IPS-18a (cell line): ENCODE results near the gene SAP25.

Source experiments
- H3K27ac ChIP-seq: one replicate; pipeline ENCODE4 v1.5.1; 2013; ENCODE audit warnings: low read length
- H3K27me3 ChIP-seq: one replicate; pipeline ENCODE4 v1.6.1; 2013; ENCODE audit warnings: mild to moderate bottlenecking, low read length; ENCODE audit not compliant: control insufficient read depth, insufficient read depth
- H3K36me3 ChIP-seq: one replicate; pipeline ENCODE4 v1.6.1; 2013; ENCODE audit warnings: low read depth, low read length; ENCODE audit not compliant: control insufficient read depth
- H3K4me1 ChIP-seq: one replicate; pipeline ENCODE4 v1.6.1; 2013; ENCODE audit warnings: low read depth, low read length; ENCODE audit not compliant: control insufficient read depth
- H3K4me3 ChIP-seq: one replicate; pipeline ENCODE4 v1.5.1; 2013; ENCODE audit warnings: low read length
- H3K9ac ChIP-seq: one replicate; pipeline ENCODE4 v1.6.1; 2013; ENCODE audit warnings: mild to moderate bottlenecking, low read length, moderate library complexity
- H3K9me3 ChIP-seq: one replicate; pipeline ENCODE4 v1.6.1; 2013; ENCODE audit warnings: low read depth, low read length; ENCODE audit not compliant: control insufficient read depth

The SAP25 gene

DNA sequence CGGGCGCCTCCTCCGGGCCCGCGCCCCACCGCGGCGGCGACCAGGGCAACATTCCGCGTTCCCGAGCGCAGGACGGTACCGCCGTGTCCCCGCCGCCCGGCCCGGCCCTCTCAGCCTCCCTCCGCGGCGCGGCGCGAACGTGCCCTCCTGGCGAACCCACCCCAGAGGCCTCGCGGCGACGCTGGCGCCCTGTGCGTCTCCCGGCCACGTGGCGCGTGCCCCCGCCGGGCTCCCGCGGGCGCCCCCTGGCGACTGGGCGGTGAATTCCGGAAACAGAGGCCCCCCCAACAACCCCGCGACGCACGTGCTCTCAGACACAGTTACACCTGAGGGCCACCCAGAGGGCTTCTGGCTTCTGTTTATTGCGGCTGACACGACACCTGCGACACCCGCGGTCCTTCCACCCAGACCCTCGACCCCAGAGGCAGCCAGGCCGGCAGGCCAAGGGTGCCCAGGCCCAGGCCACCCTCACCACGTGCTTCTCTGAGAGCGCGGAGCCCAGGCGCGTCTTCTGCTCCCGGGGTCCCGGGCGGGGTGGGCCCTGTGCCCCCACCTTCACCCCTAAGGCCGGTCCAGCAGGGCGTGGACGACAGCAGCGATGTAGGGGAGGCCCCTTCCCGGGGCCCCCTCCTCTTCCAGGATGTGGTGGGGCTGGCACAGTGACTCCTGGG, at the start of gene SAP25:
SAP25 (minus strand) TSS at position 210 of the 671 bp plus-strand sequence; CDS start at position 52, 158 bp downstream.
- H3K27ac ChIP-seq: no peak within 1 kb of the TSS
- H3K36me3 ChIP-seq: peaks cover 5% of the 10 kb centered on the region
- H3K4me1 ChIP-seq: peaks cover 24% of the 10 kb centered on the region
- H3K9me3 ChIP-seq: no peaks in the 10 kb centered on the region
- H3K9ac ChIP-seq: no peak within 1 kb of the TSS
- H3K27me3 ChIP-seq: peaks cover 9% of the 10 kb centered on the region
- no peak within 1 kb of the TSS for H3K4me3 ChIP-seq

DNA sequence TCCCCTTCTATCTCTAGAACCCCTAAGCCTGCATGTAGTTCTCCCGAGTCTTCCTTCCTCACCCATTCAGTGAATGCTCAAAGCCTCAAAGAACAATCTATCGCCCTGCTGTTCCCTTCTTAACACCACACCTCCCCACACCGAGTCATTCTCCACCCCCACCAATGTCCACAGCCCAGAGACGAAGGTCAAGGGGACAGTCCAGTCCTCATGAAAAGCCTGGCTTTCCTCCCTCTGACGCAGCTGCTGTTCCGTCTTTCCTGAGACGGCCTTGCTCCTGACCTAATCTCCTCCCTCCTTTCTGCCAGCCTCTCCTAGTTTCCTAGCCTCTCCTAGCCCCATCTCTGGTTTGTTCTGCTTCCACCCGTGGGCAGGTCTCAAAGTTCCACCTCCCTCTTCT, 47.9 kb upstream of the SAP25 start:
- Histone ChIP-seq H3K4me1 (no peaks in the 10 kb centered on the region), H3K9ac (no peak overlapping the region), H3K27me3 (peaks cover 9% of the 10 kb centered on the region), H3K27ac (no peak overlapping the region), H3K36me3 (no peaks in the 10 kb centered on the region), H3K9me3 (no peaks in the 10 kb centered on the region), H3K4me3 (no peak overlapping the region)

DNA sequence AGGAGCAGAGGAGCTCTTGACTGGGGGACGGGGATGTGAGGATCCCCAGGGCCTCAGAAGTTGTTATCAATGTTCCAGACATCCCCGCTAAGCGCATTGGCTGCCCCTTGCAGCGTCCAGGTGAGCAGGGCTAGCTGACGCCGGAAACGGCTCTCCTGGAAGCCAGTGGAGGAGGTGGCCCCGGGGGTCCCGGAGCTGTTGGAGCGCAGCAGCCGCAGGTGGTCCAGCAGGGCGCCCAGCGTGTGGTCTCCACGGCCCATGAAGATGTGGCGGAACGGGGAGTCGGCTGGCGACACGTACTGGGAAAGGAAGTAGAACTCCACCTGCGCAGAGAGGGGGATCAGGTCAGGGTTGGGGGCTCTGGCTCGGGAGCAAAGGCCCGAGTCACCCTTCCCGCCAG, 47.1 kb upstream of the SAP25 start:
- no peaks in the 10 kb centered on the region for H3K36me3 ChIP-seq
- H3K27ac ChIP-seq: no peak overlapping the region
- no peaks in the 10 kb centered on the region for H3K4me1 ChIP-seq
- no peaks in the 10 kb centered on the region for H3K9me3 ChIP-seq
- H3K9ac ChIP-seq: no peak overlapping the region
- H3K4me3 ChIP-seq: no peak overlapping the region
- peaks cover 3% of the 10 kb centered on the region for H3K27me3 ChIP-seq

DNA sequence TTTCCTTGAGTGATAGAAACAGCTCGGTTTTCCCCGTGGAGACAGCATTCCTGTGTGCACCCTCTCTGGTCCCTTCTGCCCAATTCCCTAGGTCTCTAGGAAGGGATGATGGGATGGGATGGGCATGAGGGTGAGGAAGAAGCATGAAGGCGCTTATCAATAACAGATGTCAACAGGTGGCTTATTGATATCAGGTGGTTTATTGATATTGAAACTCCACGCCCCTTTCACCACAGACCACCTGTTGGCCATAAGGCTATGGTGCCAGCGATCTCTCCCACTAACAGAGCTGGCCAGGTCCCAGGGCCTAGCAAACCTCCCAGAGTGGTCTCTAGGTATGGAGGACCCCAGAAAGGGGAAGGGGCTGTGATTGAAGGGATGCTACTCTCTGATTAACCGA, 46.5 kb upstream of the SAP25 start:
- Histone ChIP-seq H3K9me3 (no peaks in the 10 kb centered on the region), H3K4me3 (no peak overlapping the region), H3K9ac (no peak overlapping the region), H3K4me1 (no peaks in the 10 kb centered on the region), H3K27ac (no peak overlapping the region), H3K36me3 (no peaks in the 10 kb centered on the region), H3K27me3 (no peaks in the 10 kb centered on the region)

DNA sequence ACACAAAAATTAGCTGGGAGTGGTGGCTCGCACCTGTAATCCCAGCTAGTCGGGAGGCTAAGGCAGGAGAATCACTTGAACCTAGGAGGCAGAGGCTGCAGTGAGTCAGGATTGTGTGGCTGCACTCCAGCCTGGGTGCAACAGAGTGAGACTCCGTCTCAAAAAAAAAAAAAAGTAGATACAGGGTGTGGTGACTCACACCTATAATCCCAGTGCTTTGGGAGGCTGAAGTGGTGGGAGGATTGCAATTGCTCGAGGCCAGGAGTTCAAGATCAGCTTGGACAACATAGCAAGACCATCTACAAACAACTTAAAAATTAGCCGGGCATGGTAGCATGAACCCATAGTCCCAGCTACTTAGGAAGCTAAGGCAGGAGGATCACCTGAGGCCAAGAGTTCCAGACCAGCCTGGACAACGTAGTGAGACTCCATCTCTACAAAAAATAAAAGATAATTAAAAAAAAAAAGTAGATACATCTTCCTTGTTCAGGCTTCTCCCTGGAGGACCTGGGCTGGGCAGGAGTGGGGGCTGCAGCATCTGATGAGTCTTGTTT, 40.7 kb upstream of the SAP25 start:
- no peak overlapping the region for H3K9ac ChIP-seq
- H3K4me1 ChIP-seq: no peaks in the 10 kb centered on the region
- H3K9me3 ChIP-seq: no peaks in the 10 kb centered on the region
- H3K27ac ChIP-seq: no peak overlapping the region
- H3K27me3 ChIP-seq: no peaks in the 10 kb centered on the region
- no peaks in the 10 kb centered on the region for H3K36me3 ChIP-seq
- H3K4me3 ChIP-seq: no peak overlapping the region

DNA sequence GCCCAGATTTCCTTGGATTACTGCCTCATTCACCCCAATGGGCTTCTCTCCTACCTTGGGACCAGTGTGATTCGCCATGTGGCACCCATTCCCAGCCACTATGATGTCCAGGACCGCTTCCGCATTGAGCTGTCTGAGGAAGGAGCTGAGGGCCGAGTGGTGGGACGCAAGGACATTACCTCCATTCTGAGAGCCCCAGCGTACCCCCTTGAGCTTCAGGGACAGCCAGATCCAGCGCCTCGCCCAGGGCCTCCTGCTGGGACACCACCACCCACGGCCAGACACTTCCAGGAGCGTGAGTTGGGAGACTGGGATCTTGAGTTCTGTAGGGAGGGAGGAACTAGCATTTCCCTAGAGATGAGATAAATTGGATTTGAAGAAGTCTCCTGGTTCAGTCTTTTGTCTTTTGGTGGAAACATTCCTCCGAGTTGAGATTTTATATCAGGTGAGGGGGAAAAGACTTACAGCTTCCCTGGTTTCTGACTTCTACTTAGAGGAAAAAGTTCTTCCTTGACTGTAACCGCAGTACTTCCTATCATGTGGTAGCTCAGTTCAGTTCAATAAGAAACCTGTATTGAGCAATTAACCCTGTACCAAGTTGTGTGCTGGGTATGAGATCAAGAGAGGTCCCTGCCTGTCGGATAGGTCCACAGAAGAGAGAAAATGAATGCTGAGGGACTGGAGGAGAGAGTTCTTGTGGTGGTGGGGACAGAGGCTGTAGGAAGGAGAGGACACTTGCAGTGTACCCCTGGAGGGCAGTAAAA, 39.9 kb upstream of the SAP25 start:
- Histone ChIP-seq H3K27ac (no peak overlapping the region), H3K4me1 (no peaks in the 10 kb centered on the region), H3K9ac (no peak overlapping the region), H3K27me3 (no peaks in the 10 kb centered on the region), H3K4me3 (no peak overlapping the region), H3K9me3 (no peaks in the 10 kb centered on the region), H3K36me3 (no peaks in the 10 kb centered on the region)

DNA sequence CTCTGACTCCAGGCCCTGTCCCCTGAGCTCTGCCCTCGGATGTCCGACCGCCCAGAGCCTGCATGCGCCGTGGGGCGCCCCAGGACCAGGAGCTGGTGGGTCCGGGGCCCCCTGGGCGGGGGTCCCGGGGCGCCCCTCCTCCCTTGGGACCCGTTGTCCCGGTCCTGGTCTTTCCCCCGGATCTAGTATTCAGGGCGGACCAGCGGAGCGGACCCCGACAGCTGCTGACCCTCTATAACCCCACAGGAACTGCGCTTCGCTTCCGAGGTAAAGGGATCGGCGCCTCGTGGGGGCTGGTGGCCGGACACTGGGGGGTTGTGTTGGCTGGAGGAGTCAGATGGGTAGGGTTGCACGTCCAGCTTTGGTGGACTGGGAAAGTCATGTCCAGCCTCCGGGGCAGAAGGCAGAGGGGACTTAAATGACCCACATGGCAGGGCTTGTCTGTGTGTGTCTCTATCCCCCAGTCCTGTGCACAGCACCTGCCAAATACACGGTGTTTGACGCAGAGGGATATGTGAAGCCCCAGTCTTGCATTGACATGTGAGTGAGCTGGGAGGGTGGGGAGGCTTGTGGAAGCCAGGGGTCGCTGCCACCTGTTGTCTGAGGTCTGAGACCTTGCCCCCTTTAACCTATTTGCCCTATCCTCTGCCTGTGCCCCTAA, 39.2 kb upstream of the SAP25 start:
- peak overlapping the region; percentile 17 for H3K9ac ChIP-seq
- no peaks in the 10 kb centered on the region for H3K9me3 ChIP-seq
- H3K4me1 ChIP-seq: no peaks in the 10 kb centered on the region
- H3K36me3 ChIP-seq: no peaks in the 10 kb centered on the region
- peak overlapping the region; percentile 83 for H3K4me3 ChIP-seq
- no peak overlapping the region for H3K27ac ChIP-seq
- no peaks in the 10 kb centered on the region for H3K27me3 ChIP-seq

DNA sequence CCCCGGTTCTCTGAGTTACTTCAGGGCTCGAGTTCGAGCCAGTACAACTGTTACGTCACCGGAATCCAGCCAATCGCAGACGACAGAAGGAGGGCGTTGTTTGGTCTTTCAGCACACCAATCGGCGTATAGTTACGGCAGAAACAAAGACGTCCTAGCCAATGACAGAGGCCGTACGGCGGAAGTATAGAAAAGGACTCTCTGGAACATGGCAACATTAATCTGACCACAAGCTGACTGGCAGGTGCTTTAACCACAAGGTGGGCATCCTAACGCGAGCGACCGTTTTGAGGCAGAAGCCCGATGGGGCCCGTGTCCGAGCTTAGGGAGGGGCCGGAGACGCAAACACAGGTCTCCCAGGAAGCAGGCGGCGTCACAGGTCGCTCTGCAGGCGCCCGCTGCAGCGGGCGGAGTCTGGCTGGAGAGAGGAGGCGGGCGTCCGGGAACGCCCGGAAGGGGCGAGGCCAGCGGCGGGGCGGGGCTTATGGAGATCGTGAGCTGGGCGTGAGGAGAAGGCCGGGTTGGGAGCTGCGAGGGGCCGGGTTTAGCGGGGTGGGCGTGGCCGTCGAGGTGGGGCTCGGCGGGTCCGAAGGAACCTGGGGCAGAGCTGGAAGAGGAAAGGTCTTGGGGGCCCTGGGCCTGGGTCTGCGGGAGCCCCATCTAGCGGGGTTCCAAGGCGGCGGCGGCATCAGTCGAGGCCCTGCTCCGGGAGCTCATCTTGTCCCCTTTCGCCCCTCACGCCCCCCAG, 38.5 kb upstream of the SAP25 start, which contains the start of gene MOSPD3:
MOSPD3 (plus strand) TSS at position 558 of the 747 bp plus-strand sequence. CDS start 252 bp downstream, outside the sequence.
- no peaks in the 10 kb centered on the region for H3K4me1 ChIP-seq
- peak within 1 kb of the TSS; percentile 83 for H3K4me3 ChIP-seq
- H3K9ac ChIP-seq: peak within 1 kb of the TSS; percentile 80
- no peaks in the 10 kb centered on the region for H3K27me3 ChIP-seq
- H3K36me3 ChIP-seq: no peaks in the 10 kb centered on the region
- peak within 1 kb of the TSS; percentile 95 for H3K27ac ChIP-seq
- H3K9me3 ChIP-seq: no peaks in the 10 kb centered on the region

DNA sequence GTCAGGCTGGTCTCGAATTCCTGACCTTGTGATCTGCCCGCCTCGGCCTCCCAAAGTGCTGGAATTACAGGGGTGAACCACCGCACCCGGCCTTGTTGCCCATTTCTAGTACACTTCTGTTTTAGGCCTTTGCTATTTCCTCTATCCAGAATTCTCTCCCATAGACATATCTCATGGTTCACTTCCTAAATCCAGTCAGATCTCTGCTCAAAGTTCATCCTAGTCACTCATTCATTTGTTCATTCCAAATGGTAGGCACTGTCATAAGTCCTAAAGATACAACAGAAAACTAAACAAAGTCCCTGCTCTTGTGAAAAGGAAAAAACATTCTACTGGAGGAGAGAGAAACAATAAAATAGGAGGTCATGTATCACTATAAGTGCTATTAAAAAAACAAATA, 36.3 kb upstream of the SAP25 start:
- H3K9me3 ChIP-seq: no peaks in the 10 kb centered on the region
- peaks cover 18% of the 10 kb centered on the region for H3K27me3 ChIP-seq
- H3K4me3 ChIP-seq: no peak overlapping the region
- H3K4me1 ChIP-seq: peaks cover 5% of the 10 kb centered on the region
- H3K27ac ChIP-seq: no peak overlapping the region
- no peaks in the 10 kb centered on the region for H3K36me3 ChIP-seq
- H3K9ac ChIP-seq: no peak overlapping the region

DNA sequence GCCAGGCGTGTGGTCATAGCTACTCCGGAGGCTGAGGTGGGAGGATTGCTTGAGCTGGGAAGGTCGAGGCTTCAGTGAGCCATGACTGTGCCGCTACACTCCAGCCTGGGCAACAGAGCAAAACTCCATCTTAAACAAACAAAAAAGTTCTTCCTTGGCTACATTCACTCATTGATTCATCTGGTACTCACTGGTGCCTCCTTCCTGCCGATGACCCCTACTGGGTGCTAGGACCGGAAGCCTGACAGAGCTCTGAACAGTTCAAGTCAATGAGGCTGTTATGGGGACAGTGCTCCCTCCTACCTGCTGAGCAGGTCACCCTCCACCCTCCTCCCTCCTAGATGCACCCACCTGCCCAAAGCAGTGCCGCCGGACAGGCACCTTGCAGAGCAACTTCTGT, 33.4 kb upstream of the SAP25 start:
- H3K4me3 ChIP-seq: no peak overlapping the region
- H3K36me3 ChIP-seq: no peaks in the 10 kb centered on the region
- H3K9me3 ChIP-seq: no peaks in the 10 kb centered on the region
- no peak overlapping the region for H3K9ac ChIP-seq
- H3K27me3 ChIP-seq: peaks cover 20% of the 10 kb centered on the region
- H3K27ac ChIP-seq: no peak overlapping the region
- H3K4me1 ChIP-seq: peaks cover 19% of the 10 kb centered on the region

DNA sequence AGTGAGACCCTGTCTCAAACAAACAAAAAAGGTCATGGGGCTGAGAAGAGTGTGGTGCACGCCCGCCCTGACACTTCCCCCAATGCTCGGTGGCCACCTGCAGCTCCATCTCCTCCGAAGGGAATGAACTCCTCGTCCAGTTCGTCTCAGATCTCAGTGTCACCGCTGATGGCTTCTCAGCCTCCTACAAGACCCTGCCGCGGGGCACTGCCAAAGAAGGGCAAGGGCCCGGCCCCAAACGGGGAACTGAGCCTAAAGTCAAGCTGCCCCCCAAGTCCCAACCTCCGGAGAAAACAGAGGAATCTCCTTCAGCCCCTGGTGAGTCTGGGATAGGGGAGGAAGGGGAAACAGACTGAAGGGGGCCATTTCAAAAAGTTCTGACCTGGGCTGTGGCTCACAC, 32.6 kb upstream of the SAP25 start:
- Histone ChIP-seq H3K4me3 (no peak overlapping the region), H3K27ac (no peak overlapping the region), H3K4me1 (peaks cover 22% of the 10 kb centered on the region), H3K9me3 (no peaks in the 10 kb centered on the region), H3K9ac (no peak overlapping the region), H3K36me3 (no peaks in the 10 kb centered on the region), H3K27me3 (peaks cover 20% of the 10 kb centered on the region)
